ENCODE data around the gene HNRNPA2B1. TPM values are rescaled to one million over a fixed set of nuclear protein-coding genes. Genes with fewer than 3 reads are reported as not detected.

HNRNPA2B1 gene
- polyA plus RNA-seq, 2 of the 4 experiments (the other 2 are of a cell fraction), result 1,070 to 2,251 TPM

GRCh38 chr7:26182283-26182682 lies 18.3 kb downstream of the HNRNPA2B1 start:
- FAIRE-seq, result no peak
- DNase-seq (ENCODE audit: low read depth in 1 of 2, low spot score in 1 of 2), result no peak
- POLR2A ChIA-PET, result interaction anchor here (1.5 to 1.6 kb wide), 3 partner anchors 16 to 30 kb away, joined by 5 to 6 read pairs (median 6); partner anchors contain the start of genes HNRNPA2B1 and NFE2L3
- TF ChIP-seq FOSL2 (IDR thresholded peaks at IDR 0.05) (no peak), FOSL2 (CRISPR knock-in tag; IDR thresholded peaks at IDR 0.05) (no peak), USF2 (IDR thresholded peaks at IDR 0.05) (no peak), CHD4 (IDR thresholded peaks at IDR 0.05; ENCODE audit: borderline replicate concordance) (no peak), CBX8 (IDR thresholded peaks at IDR 0.05) (no peak), MAZ (IDR thresholded peaks at IDR 0.05; ENCODE audit: borderline replicate concordance, low read depth, low read length) (no peak), CBX2 (IDR thresholded peaks at IDR 0.05; ENCODE audit: borderline replicate concordance, low read depth) (no peak), ATOH8 (CRISPR knock-in tag; IDR thresholded peaks at IDR 0.05; ENCODE audit: low read depth) (no peak), KDM1A (IDR thresholded peaks at IDR 0.05; ENCODE audit: low read depth) (no peak), JUN (IDR thresholded peaks at IDR 0.05) (no peak; a peak in 1 of 5 replicates), ZFP36 (IDR thresholded peaks at IDR 0.05; ENCODE audit: borderline replicate concordance, partially characterized antibody) (no peak)
- TF ChIP-seq, protein P1, sequence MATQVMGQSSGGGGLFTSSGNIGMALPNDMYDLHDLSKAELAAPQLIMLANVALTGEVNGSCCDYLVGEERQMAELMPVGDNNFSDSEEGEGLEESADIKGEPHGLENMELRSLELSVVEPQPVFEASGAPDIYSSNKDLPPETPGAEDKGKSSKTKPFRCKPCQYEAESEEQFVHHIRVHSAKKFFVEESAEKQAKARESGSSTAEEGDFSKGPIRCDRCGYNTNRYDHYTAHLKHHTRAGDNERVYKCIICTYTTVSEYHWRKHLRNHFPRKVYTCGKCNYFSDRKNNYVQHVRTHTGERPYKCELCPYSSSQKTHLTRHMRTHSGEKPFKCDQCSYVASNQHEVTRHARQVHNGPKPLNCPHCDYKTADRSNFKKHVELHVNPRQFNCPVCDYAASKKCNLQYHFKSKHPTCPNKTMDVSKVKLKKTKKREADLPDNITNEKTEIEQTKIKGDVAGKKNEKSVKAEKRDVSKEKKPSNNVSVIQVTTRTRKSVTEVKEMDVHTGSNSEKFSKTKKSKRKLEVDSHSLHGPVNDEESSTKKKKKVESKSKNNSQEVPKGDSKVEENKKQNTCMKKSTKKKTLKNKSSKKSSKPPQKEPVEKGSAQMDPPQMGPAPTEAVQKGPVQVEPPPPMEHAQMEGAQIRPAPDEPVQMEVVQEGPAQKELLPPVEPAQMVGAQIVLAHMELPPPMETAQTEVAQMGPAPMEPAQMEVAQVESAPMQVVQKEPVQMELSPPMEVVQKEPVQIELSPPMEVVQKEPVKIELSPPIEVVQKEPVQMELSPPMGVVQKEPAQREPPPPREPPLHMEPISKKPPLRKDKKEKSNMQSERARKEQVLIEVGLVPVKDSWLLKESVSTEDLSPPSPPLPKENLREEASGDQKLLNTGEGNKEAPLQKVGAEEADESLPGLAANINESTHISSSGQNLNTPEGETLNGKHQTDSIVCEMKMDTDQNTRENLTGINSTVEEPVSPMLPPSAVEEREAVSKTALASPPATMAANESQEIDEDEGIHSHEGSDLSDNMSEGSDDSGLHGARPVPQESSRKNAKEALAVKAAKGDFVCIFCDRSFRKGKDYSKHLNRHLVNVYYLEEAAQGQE (IDR thresholded peaks at IDR 0.05), result no peak
- TF ChIP-seq, protein P2, sequence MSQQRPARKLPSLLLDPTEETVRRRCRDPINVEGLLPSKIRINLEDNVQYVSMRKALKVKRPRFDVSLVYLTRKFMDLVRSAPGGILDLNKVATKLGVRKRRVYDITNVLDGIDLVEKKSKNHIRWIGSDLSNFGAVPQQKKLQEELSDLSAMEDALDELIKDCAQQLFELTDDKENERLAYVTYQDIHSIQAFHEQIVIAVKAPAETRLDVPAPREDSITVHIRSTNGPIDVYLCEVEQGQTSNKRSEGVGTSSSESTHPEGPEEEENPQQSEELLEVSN (IDR thresholded peaks at IDR 0.05; ENCODE audit: borderline replicate concordance, low read depth), result no peak
- Histone ChIP-seq H3K4me3 (no peak overlapping the region), H3K27ac (peak overlapping the region in 1 of 2 experiments; percentile 59; a peak in 3 of 6 replicates), H3K4me1 (peaks cover 55% of the 10 kb centered on the region), H3K9me3 (no peaks in the 10 kb centered on the region), H3K4me2 (no peak overlapping the region)
- WGBS (ENCODE audit: missing lambda C conversion rate), result 66% methylated on average over 6 of the region's 6 CpGs
- ATAC-seq, result no peak; a peak in 1 of 6 replicates
- CTCF ChIA-PET, result interaction anchor here (1.3 to 5.4 kb wide), 3 partner anchors 16 to 92 kb away, joined by 4 to 39 read pairs (median 5); no protein-coding TSS in a partner anchor

GRCh38 chr7:26181474-26182227 lies 18.9 kb downstream of the HNRNPA2B1 start:
- Histone ChIP-seq H3K9me3 (no peaks in the 10 kb centered on the region), H3K27ac (no peak overlapping the region; a peak in 1 of 6 replicates), H3K4me2 (no peak overlapping the region), H3K4me1 (peaks cover 48% of the 10 kb centered on the region), H3K4me3 (no peak overlapping the region)
- TF ChIP-seq SMC3 (IDR thresholded peaks at IDR 0.05), result no peak
- peak; percentile 82 for TF ChIP-seq MAFK (IDR thresholded peaks at IDR 0.05; ENCODE audit: partially characterized antibody)
- DNase-seq (ENCODE audit: low read depth in 1 of 2, low spot score in 1 of 2) (no peak), FAIRE-seq (no peak), ATAC-seq (no peak)
- CTCF ChIA-PET, result interaction anchor here (0.8 to 5.4 kb wide), 5 partner anchors 11 to 103 kb away, joined by 3 to 39 read pairs (median 4); partner anchors contain the start of gene NFE2L3
- POLR2A ChIA-PET, result interaction anchor here (1.6 kb wide), 2 partner anchors 18 to 30 kb away, joined by 5 to 6 read pairs; partner anchors contain the start of genes HNRNPA2B1 and NFE2L3
- 77% methylated on average over 3 of the region's 3 CpGs for WGBS (ENCODE audit: missing lambda C conversion rate)

Measured in A549 (cell line).